Prostate gland (tissue), 2 donors: Measurements from ENCODE around the gene LRRC10B.

Experiments used
- CTCF ChIP-seq, 4 experiments: fragments of 200-600 bp in 2 of 4; fragments of 450-650 bp in 2 of 4; sonication (generic) in 2 of 4; IDR thresholded peaks; 1 replicate in 3 of 4; 2 replicates in 1 of 4; pipeline ENCODE4 v1.5.1; 2016 to 2019; ENCODE audit warnings: antibody characterized with exemption in 4 of 4, mild to moderate bottlenecking in 2 of 4, moderate library complexity in 2 of 4
- POLR2A ChIP-seq: fragments of 450-650 bp; IDR thresholded peaks from one replicate; pipeline ENCODE4 v1.6.1; 2016; ENCODE audit warnings: antibody characterized with exemption, mild to moderate bottlenecking
- POLR2AphosphoS5 ChIP-seq: sonication (generic); formaldehyde crosslinking; IDR thresholded peaks from one replicate; pipeline ENCODE4 v1.6.1; 2017; ENCODE audit warnings: antibody characterized with exemption

GRCh38 chr11:61537326-61537725, 28.8 kb downstream of the LRRC10B start:
- no peak for TF ChIP-seq POLR2A
- no peak for TF ChIP-seq POLR2AphosphoS5
- no peak for TF ChIP-seq CTCF (IDR thresholded peaks at IDR 0.05)
